Activated T-helper 2 cell treated with anti-CD3 and anti-CD28 coated beads, Interferon-gamma antibody, Interleukin-2, Interleukin-4, amounts not matched to agents 10 μg/mL and 5 μg/mL and 100 μg/mL, durations not matched to agents 14 hours and 24 hours and 36 hours (primary cell): ENCODE results near the gene FAM210B. TPM values are rescaled to one million over a fixed set of nuclear protein-coding genes. Genes with fewer than 3 reads are reported as not detected.

Source experiments
- total RNA-seq: library from RNA; stranded (reverse); gene quantifications from 2 replicates; pipeline ENCODE4 v1.2.3, GENCODE V29; 2022

The FAM210B gene
- total RNA-seq, 1 donor from 2014 or later = 9.2 TPM

Other genes starting within 250 kb of the FAM210B start
- gene MC3R, start 110.2 kb upstream of the FAM210B start, total RNA-seq = not detected in 2 replicates
- 64.8 and 71.1 TPM in 2 replicates for gene AURKA, start 33.2 kb downstream of the FAM210B start, total RNA-seq
- gene CSTF1, start 33.7 kb downstream of the FAM210B start, total RNA-seq = 51.2 and 52.1 TPM in 2 replicates
- 4.6 and 4.7 TPM in 2 replicates for gene CASS4, start 53.3 kb downstream of the FAM210B start, total RNA-seq
- gene RTF2, start 109.7 kb downstream of the FAM210B start, total RNA-seq = 103 and 107 TPM in 2 replicates
- 1.2 and 1.7 TPM in 2 replicates for gene FAM209A, start 165.8 kb downstream of the FAM210B start, total RNA-seq
- gene FAM209B, start 174.3 kb downstream of the FAM210B start, total RNA-seq = 0.97 and 1.8 TPM in 2 replicates